Adrenal gland (tissue), 12 donors: Measurements from ENCODE around the gene AKAP1. TPM values are rescaled to one million over a fixed set of nuclear protein-coding genes. Genes with fewer than 3 reads are reported as not detected.
A peak's percentile ranks its signal among the peaks of the same experiment; 100 is the strongest.

Experiments used
- DNase-seq, 7 donors: peaks; one replicate each; pipeline ENCODE4 v3.0.0-alpha.2; 2019 to 2020
- H3K27ac ChIP-seq, 5 donors: fragments of 200-600 bp; sonication (generic) in 4 of 5; 1 replicate in 3 of 5; 2 replicates in 2 of 5; pipeline versions ENCODE4 v1.5.1 to v1.8.0; 2016 to 2020; ENCODE audit warnings: mild to moderate bottlenecking in 1 of 5
- H3K27me3 ChIP-seq: fragments of 200-600 bp; 2 replicates; pipeline ENCODE4 v1.8.0; 2021
- H3K36me3 ChIP-seq, 2 donors: fragments of 200-600 bp; replicated peaks in 1 of 2; 1 replicate in 1 of 2; 2 replicates in 1 of 2; pipeline versions ENCODE4 v1.5.1 to v1.8.0; 2018 to 2022
- H3K4me1 ChIP-seq, 2 donors: fragments of 200-600 bp; replicated peaks in 1 of 2; 1 replicate in 1 of 2; 2 replicates in 1 of 2; pipeline versions ENCODE4 v1.5.1 to v1.8.0; 2018 to 2021
- H3K4me3 ChIP-seq, 4 donors: fragments of 200-600 bp; sonication (generic) in 3 of 4; one replicate each; pipeline ENCODE4 v1.5.1; 2016 to 2018
- H3K9me3 ChIP-seq, 3 donors: fragments of 200-600 bp; sonication (generic) in 1 of 3; replicated peaks in 1 of 3; 1 replicate in 2 of 3; 2 replicates in 1 of 3; pipeline versions ENCODE4 v1.5.1 to v1.8.0; 2016 to 2021
- POLR2A ChIP-seq, 2 donors: fragments of 450-650 bp; IDR thresholded peaks; one replicate each; pipeline ENCODE4 v1.6.1; 2017; ENCODE audit warnings: antibody characterized with exemption in 2 of 2, mild to moderate bottlenecking in 2 of 2, moderate library complexity in 1 of 2
- WGBS, 4 donors: extraction: QIAGEN DNeasy Blood & Tissue Kit in 2 of 4; methylation state at CpG; one replicate each; pipeline versions ENCODE4 v1.1.5 to v1.1.7; 2013 to 2017; 5-methylcytosine and 5-hydroxymethylcytosine counted together
- intact Hi-C, 2 donors: fragments of 100-400 bp; cut with DNase I; formaldehyde crosslinking; loops; one replicate each; pipeline versions ENCODE4 v1.14.1 to v1.15.0; 2022 to 2023
- polyA plus RNA-seq, 3 donors: library from polyadenylated mRNA; stranded (reverse); fragments of 200-250 nt in 2 of 3; fragments of 350-450 nt in 1 of 3; fragmentation: Illumina TruSeq in 1 of 3; extraction: RNeasy Lipid Tissue Mini Kit (QIAGEN cat#74804) in 1 of 3; gene quantifications; one replicate each; pipeline ENCODE4 v1.2.3, GENCODE V29; 2013 to 2014
- total RNA-seq, 9 donors: library from RNA; depleted of rRNA in 4 of 9; stranded (reverse); fragments of >200 nt in 4 of 9; fragments of 120-200 nt in 1 of 9; fragmentation: NEBNext Ultra II Directional in 1 of 9; extraction: Animal tissue kit (Norgen Biotek cat#: 25700) in 1 of 9; gene quantifications; one replicate each; pipeline versions ENCODE4 v1.1.0 to v1.2.4, GENCODE V29; 2013 to 2023
- TF ChIP-seq, protein P1 (sequence below), 6 experiments: fragments of 450-650 bp in 4 of 6; fragments of 200-600 bp in 2 of 6; sonication (generic) in 1 of 6; IDR thresholded peaks; 1 replicate in 5 of 6; 2 replicates in 1 of 6; pipeline versions ENCODE4 v1.5.1 to v1.8.0; 2016 to 2021; ENCODE audit warnings: antibody characterized with exemption in 6 of 6, mild to moderate bottlenecking in 2 of 6, moderate library complexity in 1 of 6
- donor health status: healthy with polysubstance abuse.
- donor health status: Bipolar disorder and iron deficiency.
- donor health status: DM: yes; HTN: yes; CAD: no.
- donor health status: DM: no; HTN: no; CAD: no.
- donor health status: DM: no; HTN: no; CAD: no.
- donor health status: DM: yes; HTN: yes; CAD: no.

AKAP1 gene
- total and polyA plus RNA-seq, 12 donors: 14.0 to 259 (median 29.4) TPM

DNA sequence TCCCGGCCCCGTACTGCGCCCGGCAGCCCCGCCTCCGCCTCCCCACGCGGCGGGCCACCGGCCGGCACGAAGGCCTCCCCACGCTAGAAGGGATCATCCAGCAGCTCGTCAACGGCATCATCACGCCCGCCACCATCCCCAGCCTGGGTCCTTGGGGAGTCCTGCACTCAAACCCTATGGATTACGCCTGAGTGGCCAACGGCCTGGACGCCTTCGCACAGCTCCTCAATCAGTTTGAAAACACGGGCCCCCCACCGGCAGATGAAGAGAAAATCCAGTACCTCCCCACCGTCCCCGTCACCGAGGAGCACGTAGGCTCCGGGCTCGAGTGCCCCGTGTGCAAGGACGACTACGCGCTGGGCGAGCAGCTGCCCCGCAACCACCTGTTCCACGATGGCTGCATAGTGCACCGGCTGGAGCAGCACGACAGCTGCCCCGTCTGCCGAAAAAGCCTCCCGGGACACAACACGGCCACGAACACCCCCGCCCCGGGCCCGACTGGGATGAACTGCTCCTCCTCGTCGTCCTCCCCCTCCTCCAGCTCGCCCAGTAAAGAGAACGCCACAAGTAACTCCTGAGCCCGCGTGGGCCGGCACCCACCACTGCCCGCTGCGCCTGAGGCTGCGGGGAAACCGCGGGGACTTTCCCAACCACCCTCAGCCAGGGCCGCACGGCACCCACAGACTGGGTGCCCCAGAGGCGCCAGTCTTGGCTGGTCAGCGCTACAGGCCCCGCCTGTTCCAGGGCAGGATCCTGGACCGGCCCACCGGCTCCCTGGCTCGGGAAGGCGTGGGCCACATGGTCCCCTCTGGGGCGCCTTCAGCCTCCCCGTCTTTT lies 39.0 kb upstream of the AKAP1 start:
- whole genome bisulfite sequencing, 4 donors: 14 to 39% (median 25%) methylated on average over 22 to 69 of the region's 69 CpGs

DNA sequence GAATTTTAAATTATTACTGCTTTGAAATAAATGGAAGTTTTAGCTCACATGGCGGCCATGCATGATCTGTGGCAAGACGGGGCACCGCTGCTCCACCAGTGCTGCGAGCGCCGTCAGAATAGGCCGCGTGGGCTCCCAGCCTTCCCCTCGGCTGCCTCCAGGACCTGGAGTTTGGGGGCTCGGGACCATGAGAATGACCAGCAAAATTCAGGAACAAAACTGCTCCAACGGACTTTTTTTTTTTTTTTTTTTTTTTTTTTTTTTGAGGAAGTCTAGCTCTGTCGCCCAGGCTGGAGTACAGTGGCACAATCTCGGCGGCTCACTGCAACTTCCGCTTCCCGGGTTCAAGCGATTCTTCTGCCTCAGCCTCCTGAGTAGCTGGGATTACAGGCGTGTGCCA lies 38.3 kb upstream of the AKAP1 start:
- Histone ChIP-seq H3K9me3 (no peaks in the 10 kb centered on the region), H3K4me3 (peak overlapping the region in 1 of 4 donors; percentile 51), H3K4me1 (peaks cover 7 to 13% of the 10 kb centered on the region in 2 donors), H3K27ac (peak overlapping the region in 2 of 5 donors; percentile 26 to 50), H3K27me3 (peaks cover 7% of the 10 kb centered on the region), H3K36me3 (no peaks in the 10 kb centered on the region)
- intact Hi-C loops: no loop called here
- TF ChIP-seq, protein P1, sequence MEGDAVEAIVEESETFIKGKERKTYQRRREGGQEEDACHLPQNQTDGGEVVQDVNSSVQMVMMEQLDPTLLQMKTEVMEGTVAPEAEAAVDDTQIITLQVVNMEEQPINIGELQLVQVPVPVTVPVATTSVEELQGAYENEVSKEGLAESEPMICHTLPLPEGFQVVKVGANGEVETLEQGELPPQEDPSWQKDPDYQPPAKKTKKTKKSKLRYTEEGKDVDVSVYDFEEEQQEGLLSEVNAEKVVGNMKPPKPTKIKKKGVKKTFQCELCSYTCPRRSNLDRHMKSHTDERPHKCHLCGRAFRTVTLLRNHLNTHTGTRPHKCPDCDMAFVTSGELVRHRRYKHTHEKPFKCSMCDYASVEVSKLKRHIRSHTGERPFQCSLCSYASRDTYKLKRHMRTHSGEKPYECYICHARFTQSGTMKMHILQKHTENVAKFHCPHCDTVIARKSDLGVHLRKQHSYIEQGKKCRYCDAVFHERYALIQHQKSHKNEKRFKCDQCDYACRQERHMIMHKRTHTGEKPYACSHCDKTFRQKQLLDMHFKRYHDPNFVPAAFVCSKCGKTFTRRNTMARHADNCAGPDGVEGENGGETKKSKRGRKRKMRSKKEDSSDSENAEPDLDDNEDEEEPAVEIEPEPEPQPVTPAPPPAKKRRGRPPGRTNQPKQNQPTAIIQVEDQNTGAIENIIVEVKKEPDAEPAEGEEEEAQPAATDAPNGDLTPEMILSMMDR (IDR thresholded peaks at IDR 0.05): no peak
- TF ChIP-seq POLR2A (IDR thresholded peaks at IDR 0.05): no peak
- WGBS, 4 donors: 66 to 80% (median 79%) methylated on average over 17 to 18 of the region's 18 CpGs
- DNase-seq: peak in 1 of 7 donors; percentile 18

More for the DNA sequence above, 39.0 kb upstream of the AKAP1 start:
- H3K4me1 ChIP-seq: peaks cover 7 to 13% of the 10 kb centered on the region in 2 donors
- peaks cover 7% of the 10 kb centered on the region for H3K27me3 ChIP-seq
- no peaks in the 10 kb centered on the region for H3K36me3 ChIP-seq
- intact Hi-C loops: no loop called here
- H3K27ac ChIP-seq: peak overlapping the region in 2 of 5 donors; percentile 26 to 50
- DNase-seq: peak in 4 of 7 donors; percentile 12 to 28 (median 18)
- H3K4me3 ChIP-seq: peak overlapping the region in 1 of 4 donors; percentile 51
- no peaks in the 10 kb centered on the region for H3K9me3 ChIP-seq
- TF ChIP-seq, protein P1 (IDR thresholded peaks at IDR 0.05): no peak
- TF ChIP-seq POLR2A (IDR thresholded peaks at IDR 0.05): no peak

DNA sequence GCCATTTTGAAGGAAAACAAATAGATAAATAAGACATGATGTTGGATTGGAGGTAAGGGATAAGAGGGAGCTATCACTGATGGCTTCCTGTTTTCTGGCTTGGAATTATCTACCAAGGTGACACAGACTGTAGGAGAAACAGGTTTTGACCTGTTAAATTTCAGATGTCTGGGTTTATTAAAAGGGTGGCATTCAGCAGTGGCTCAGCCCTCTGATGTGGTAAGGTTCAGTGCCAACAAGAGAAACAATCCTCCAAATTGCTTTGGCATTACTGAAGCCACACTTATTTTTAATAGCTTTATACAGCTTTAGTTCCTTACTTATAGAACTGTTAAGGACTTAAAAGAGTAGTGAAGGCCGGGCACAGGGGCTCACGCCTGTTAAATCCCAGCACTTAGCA lies 37.0 kb upstream of the AKAP1 start:
- Histone ChIP-seq H3K4me3 (no peak overlapping the region), H3K36me3 (no peaks in the 10 kb centered on the region), H3K27ac (no peak overlapping the region), H3K4me1 (peaks cover 7 to 13% of the 10 kb centered on the region in 2 donors), H3K27me3 (peaks cover 7% of the 10 kb centered on the region), H3K9me3 (no peaks in the 10 kb centered on the region)
- 89 to 98% (median 96%) methylated on average over 2 of the region's 2 CpGs for WGBS, 4 donors
- intact Hi-C loops: no loop called here
- no peak for TF ChIP-seq POLR2A (IDR thresholded peaks at IDR 0.05)
- TF ChIP-seq, protein P1 (IDR thresholded peaks at IDR 0.05): no peak
- DNase-seq: no peak

DNA sequence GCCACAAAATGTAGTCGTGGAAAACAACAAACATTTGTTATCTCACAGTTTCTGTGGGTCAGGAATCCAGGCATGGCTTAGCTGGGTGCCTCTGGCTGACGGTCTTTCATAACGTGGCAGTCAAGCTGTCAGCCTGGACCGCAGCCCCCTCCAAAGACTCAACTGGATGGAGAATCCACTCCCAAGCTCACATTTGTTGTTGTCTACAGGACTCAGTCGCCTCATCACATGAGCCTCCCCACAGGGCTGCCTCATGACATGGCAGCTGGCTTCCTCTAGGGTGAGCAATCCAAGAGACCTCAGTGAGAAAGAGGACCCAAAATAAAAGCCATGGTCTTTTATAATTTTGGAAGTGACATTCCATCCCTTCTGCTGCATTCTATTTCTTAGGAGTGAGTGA lies 34.7 kb upstream of the AKAP1 start:
- Histone ChIP-seq H3K4me1 (peaks cover 12 to 16% of the 10 kb centered on the region in 2 donors), H3K9me3 (no peaks in the 10 kb centered on the region), H3K27me3 (peaks cover 2% of the 10 kb centered on the region), H3K36me3 (no peaks in the 10 kb centered on the region), H3K4me3 (no peak overlapping the region), H3K27ac (no peak overlapping the region)
- TF ChIP-seq POLR2A (IDR thresholded peaks at IDR 0.05): no peak
- TF ChIP-seq, protein P1 (IDR thresholded peaks at IDR 0.05): no peak
- DNase-seq: no peak
- intact Hi-C loops: no loop called here
- 60 to 80% (median 77%) methylated on average over 5 of the region's 5 CpGs for WGBS, 4 donors
